ENCODE measurements around the gene FEV. TPM values are rescaled to one million over a fixed set of nuclear protein-coding genes. Genes with fewer than 3 reads are reported as not detected.

Gene FEV
- total and polyA plus RNA-seq, 2 experiments from 2014 or later: not detected

- peaks cover 48% of the 10 kb centered on the region for H3K27me3 ChIP-seq
- H3K27ac ChIP-seq: no peak overlapping the region
- no peaks in the 10 kb centered on the region for H3K4me1 ChIP-seq (ENCODE audit: low read depth)
- H3K4me3 ChIP-seq: no peak overlapping the region
- no peak for DNase-seq (ENCODE audit: low read depth in 1 of 2, low spot score in 1 of 2)
- TF ChIP-seq, protein P1, sequence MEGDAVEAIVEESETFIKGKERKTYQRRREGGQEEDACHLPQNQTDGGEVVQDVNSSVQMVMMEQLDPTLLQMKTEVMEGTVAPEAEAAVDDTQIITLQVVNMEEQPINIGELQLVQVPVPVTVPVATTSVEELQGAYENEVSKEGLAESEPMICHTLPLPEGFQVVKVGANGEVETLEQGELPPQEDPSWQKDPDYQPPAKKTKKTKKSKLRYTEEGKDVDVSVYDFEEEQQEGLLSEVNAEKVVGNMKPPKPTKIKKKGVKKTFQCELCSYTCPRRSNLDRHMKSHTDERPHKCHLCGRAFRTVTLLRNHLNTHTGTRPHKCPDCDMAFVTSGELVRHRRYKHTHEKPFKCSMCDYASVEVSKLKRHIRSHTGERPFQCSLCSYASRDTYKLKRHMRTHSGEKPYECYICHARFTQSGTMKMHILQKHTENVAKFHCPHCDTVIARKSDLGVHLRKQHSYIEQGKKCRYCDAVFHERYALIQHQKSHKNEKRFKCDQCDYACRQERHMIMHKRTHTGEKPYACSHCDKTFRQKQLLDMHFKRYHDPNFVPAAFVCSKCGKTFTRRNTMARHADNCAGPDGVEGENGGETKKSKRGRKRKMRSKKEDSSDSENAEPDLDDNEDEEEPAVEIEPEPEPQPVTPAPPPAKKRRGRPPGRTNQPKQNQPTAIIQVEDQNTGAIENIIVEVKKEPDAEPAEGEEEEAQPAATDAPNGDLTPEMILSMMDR (IDR thresholded peaks at IDR 0.05; ENCODE audit: low read depth, low read length): no peak
- H3K9me3 ChIP-seq (ENCODE audit: low read depth): no peaks in the 10 kb centered on the region
- no peaks in the 10 kb centered on the region for H3K36me3 ChIP-seq
Observed at GRCh38 chr2:219028996-219029828, 44.2 kb upstream of the FEV start.

DNA sequence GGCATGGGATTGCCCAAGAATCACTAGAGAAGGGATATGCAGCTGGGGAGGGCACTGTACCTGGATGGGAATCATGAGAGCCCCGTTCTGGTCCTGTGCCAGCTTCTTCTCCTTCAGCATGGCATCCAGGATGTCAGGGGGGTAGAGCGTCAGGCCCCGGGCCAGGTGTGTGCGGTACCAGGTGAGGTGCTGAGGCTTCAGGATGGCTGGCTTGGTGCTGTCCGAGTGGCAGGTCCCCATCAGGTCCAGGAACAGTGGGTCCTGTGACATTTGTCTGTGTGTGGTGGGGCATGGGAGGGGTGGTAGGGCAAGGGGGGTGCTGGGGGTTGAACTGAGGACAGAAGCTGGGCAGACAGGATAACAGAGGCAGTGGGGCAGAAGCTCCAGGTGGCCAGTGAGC lies 43.2 kb upstream of the FEV start:
- Histone ChIP-seq H3K4me1 (ENCODE audit: low read depth) (no peaks in the 10 kb centered on the region), H3K9me3 (ENCODE audit: low read depth) (no peaks in the 10 kb centered on the region), H3K27me3 (peaks cover 38% of the 10 kb centered on the region), H3K36me3 (no peaks in the 10 kb centered on the region), H3K4me3 (no peak overlapping the region), H3K27ac (no peak overlapping the region)
- TF ChIP-seq, protein P1 (IDR thresholded peaks at IDR 0.05; ENCODE audit: low read depth, low read length): no peak
- DNase-seq (ENCODE audit: low read depth in 1 of 2, low spot score in 1 of 2): no peak

- Histone ChIP-seq H3K9me3 (ENCODE audit: low read depth) (no peaks in the 10 kb centered on the region), H3K27me3 (peaks cover 32% of the 10 kb centered on the region), H3K4me1 (ENCODE audit: low read depth) (no peaks in the 10 kb centered on the region), H3K27ac (no peak overlapping the region), H3K4me3 (no peak overlapping the region), H3K36me3 (no peaks in the 10 kb centered on the region)
- TF ChIP-seq, protein P1 (IDR thresholded peaks at IDR 0.05; ENCODE audit: low read depth, low read length): no peak
- no peak for DNase-seq (ENCODE audit: low read depth in 1 of 2, low spot score in 1 of 2)
Observed at GRCh38 chr2:219027511-219028055, 42.6 kb upstream of the FEV start.

GRCh38 chr2:219026946-219027345 lies 42.0 kb upstream of the FEV start:
- H3K36me3 ChIP-seq: no peaks in the 10 kb centered on the region
- H3K27me3 ChIP-seq: peaks cover 30% of the 10 kb centered on the region
- H3K27ac ChIP-seq: no peak overlapping the region
- no peaks in the 10 kb centered on the region for H3K9me3 ChIP-seq (ENCODE audit: low read depth)
- no peak overlapping the region for H3K4me3 ChIP-seq
- TF ChIP-seq, protein P1 (IDR thresholded peaks at IDR 0.05; ENCODE audit: low read depth, low read length): no peak
- H3K4me1 ChIP-seq (ENCODE audit: low read depth): no peaks in the 10 kb centered on the region
- DNase-seq (ENCODE audit: low read depth in 1 of 2, low spot score in 1 of 2): no peak

GRCh38 chr2:219025637-219026585 lies 40.9 kb upstream of the FEV start:
- Histone ChIP-seq H3K4me3 (no peak overlapping the region), H3K27me3 (peaks cover 33% of the 10 kb centered on the region), H3K9me3 (ENCODE audit: low read depth) (no peaks in the 10 kb centered on the region), H3K36me3 (no peaks in the 10 kb centered on the region), H3K27ac (no peak overlapping the region), H3K4me1 (ENCODE audit: low read depth) (no peaks in the 10 kb centered on the region)
- TF ChIP-seq, protein P1 (IDR thresholded peaks at IDR 0.05; ENCODE audit: low read depth, low read length): no peak
- DNase-seq (ENCODE audit: low read depth in 1 of 2, low spot score in 1 of 2): no peak

All from cardiac muscle cell (in vitro differentiated cells and primary cell).